Immature natural killer cell (primary cell): ENCODE measurements around the gene EP300. TPM values are rescaled to one million over a fixed set of nuclear protein-coding genes. Genes with fewer than 3 reads are reported as not detected.
"Not testable (repeated sequence)": the region's sequence is repeated elsewhere in the genome, so short reads cannot be mapped to it uniquely, and the experiment has no call there.

ENCODE experiments used
- DNase-seq, 3 donors: peaks; one replicate each; pipeline ENCODE4 v3.0.0; 2022; ENCODE audit warnings: mixed read lengths in 1 of 3
- H3K27ac Mint-ChIP-seq, 6 donors: one replicate each; pipeline ENCODE4 v1.8.0; 2020; ENCODE audit warnings: mixed read lengths in 6 of 6, mild to moderate bottlenecking in 5 of 6, inconsistent platforms in 4 of 6, moderate library complexity in 3 of 6
- H3K27me3 Mint-ChIP-seq, 3 donors: one replicate each; pipeline ENCODE4 v1.8.0; 2020 to 2021; ENCODE audit warnings: low read depth in 3 of 3, mild to moderate bottlenecking in 3 of 3, mixed read lengths in 3 of 3, moderate library complexity in 3 of 3, inconsistent platforms in 1 of 3
- H3K36me3 Mint-ChIP-seq, 3 donors: one replicate each; pipeline ENCODE4 v1.8.0; 2020; ENCODE audit warnings: mixed read lengths in 3 of 3, inconsistent platforms in 2 of 3, mild to moderate bottlenecking in 2 of 3
- H3K4me1 Mint-ChIP-seq, 2 donors: one replicate each; pipeline ENCODE4 v1.8.0; 2020; ENCODE audit warnings: inconsistent platforms in 2 of 2, mild to moderate bottlenecking in 2 of 2, mixed read lengths in 2 of 2, moderate library complexity in 1 of 2
- H3K4me3 Mint-ChIP-seq, 5 donors: one replicate each; pipeline ENCODE4 v1.8.0; 2020; ENCODE audit warnings: mild to moderate bottlenecking in 5 of 5, mixed read lengths in 5 of 5, inconsistent platforms in 3 of 5, moderate library complexity in 3 of 5
- H3K9me3 Mint-ChIP-seq, 6 donors: one replicate each; pipeline ENCODE4 v1.8.0; 2020; ENCODE audit warnings: mild to moderate bottlenecking in 6 of 6, mixed read lengths in 6 of 6, inconsistent platforms in 4 of 6, moderate library complexity in 3 of 6
- polyA plus RNA-seq, 3 donors: library from polyadenylated mRNA; unstranded; fragments of 300-500 nt; fragmentation: Illumina TruSeq; gene quantifications; one replicate each; pipeline ENCODE4 v1.2.3, GENCODE V29; 2021

EP300 gene
- polyA plus RNA-seq, 3 donors from 2014 or later = 4.6 to 23.1 (median 8.6) TPM

GRCh38 chr22:41096841-41097240, 4.4 kb downstream of the EP300 start:
- Mint-ChIP-seq H3K27ac (peak overlapping the region in 4 of 6 donors; percentile 7 to 44 (median 31)), H3K27me3 (peaks cover 0 to 4% (median 3%) of the 10 kb centered on the region in 3 donors), H3K4me1 (peaks cover 77 to 87% of the 10 kb centered on the region in 2 donors), H3K4me3 (peak overlapping the region; percentile 40 to 99 (median 97)), H3K9me3 (no peaks in the 10 kb centered on the region), H3K36me3 (peaks cover 0 to 7% (median 4%) of the 10 kb centered on the region in 3 donors)
- no peak for DNase-seq

- H3K9me3 Mint-ChIP-seq = no peaks in the 10 kb centered on the region
- H3K4me3 Mint-ChIP-seq = peak overlapping the region in 2 of 5 donors; percentile 8 to 57
- H3K36me3 Mint-ChIP-seq = peaks cover 0 to 7% (median 4%) of the 10 kb centered on the region in 3 donors
- no peak for DNase-seq
- H3K27me3 Mint-ChIP-seq = peaks cover 0 to 2% (median 0%) of the 10 kb centered on the region in 3 donors
- peak overlapping the region in 2 of 6 donors; percentile 22 to 24 for H3K27ac Mint-ChIP-seq
- peaks cover 88 to 97% of the 10 kb centered on the region in 2 donors for H3K4me1 Mint-ChIP-seq
Observed at GRCh38 chr22:41099036-41099435, 6.6 kb downstream of the EP300 start.

GRCh38 chr22:41106122-41106968, 14.0 kb downstream of the EP300 start:
- H3K9me3 Mint-ChIP-seq = no peaks in the 10 kb centered on the region
- DNase-seq = no peak
- peak overlapping the region; percentile 11 to 84 (median 61) for H3K27ac Mint-ChIP-seq
- H3K36me3 Mint-ChIP-seq = peaks cover 0 to 6% (median 4%) of the 10 kb centered on the region in 3 donors
- peaks cover 65 to 82% of the 10 kb centered on the region in 2 donors for H3K4me1 Mint-ChIP-seq
- H3K27me3 Mint-ChIP-seq = peaks cover 0 to 2% (median 0%) of the 10 kb centered on the region in 3 donors
- peak overlapping the region in 3 of 5 donors; percentile 27 to 53 (median 30) for H3K4me3 Mint-ChIP-seq

GRCh38 chr22:41106969-41107325, 14.6 kb downstream of the EP300 start:
- DNase-seq, H3K36me3 Mint-ChIP-seq, H3K9me3 Mint-ChIP-seq, H3K27me3 Mint-ChIP-seq: not testable (repeated sequence)
- Mint-ChIP-seq H3K4me3 (peak overlapping the region in 1 of 5 donors; percentile 18), H3K4me1 (peaks cover 61 to 76% of the 10 kb centered on the region in 2 donors), H3K27ac (peak overlapping the region in 5 of 6 donors; percentile 8 to 75 (median 52))

GRCh38 chr22:41110968-41111367, 18.6 kb downstream of the EP300 start:
- H3K27ac Mint-ChIP-seq = no peak overlapping the region
- no peak overlapping the region for H3K4me3 Mint-ChIP-seq
- H3K27me3 Mint-ChIP-seq = peaks cover 0 to 2% (median 0%) of the 10 kb centered on the region in 3 donors
- H3K9me3 Mint-ChIP-seq = no peaks in the 10 kb centered on the region
- H3K4me1 Mint-ChIP-seq = peaks cover 57 to 78% of the 10 kb centered on the region in 2 donors
- peaks cover 0 to 7% (median 3%) of the 10 kb centered on the region in 3 donors for H3K36me3 Mint-ChIP-seq
- no peak for DNase-seq

- peak overlapping the region in 1 of 6 donors; percentile 53 for H3K27ac Mint-ChIP-seq
- H3K4me1 Mint-ChIP-seq = peaks cover 44 to 79% of the 10 kb centered on the region in 2 donors
- peaks cover 0 to 3% (median 2%) of the 10 kb centered on the region in 3 donors for H3K27me3 Mint-ChIP-seq
- peaks cover 3 to 10% (median 7%) of the 10 kb centered on the region in 3 donors for H3K36me3 Mint-ChIP-seq
- no peak for DNase-seq
- no peaks in the 10 kb centered on the region for H3K9me3 Mint-ChIP-seq
- H3K4me3 Mint-ChIP-seq = no peak overlapping the region
Observed at GRCh38 chr22:41116342-41116741, 23.9 kb downstream of the EP300 start.

GRCh38 chr22:41117127-41117965, 25.0 kb downstream of the EP300 start:
- Mint-ChIP-seq H3K4me1 (peaks cover 43 to 87% of the 10 kb centered on the region in 2 donors), H3K4me3 (no peak overlapping the region)

GRCh38 chr22:41123151-41123550, 30.8 kb downstream of the EP300 start:
- H3K27ac Mint-ChIP-seq = peak overlapping the region; percentile 6 to 74 (median 50)
- H3K9me3 Mint-ChIP-seq = no peaks in the 10 kb centered on the region
- H3K27me3 Mint-ChIP-seq = peaks cover 0 to 6% (median 0%) of the 10 kb centered on the region in 3 donors
- no peak overlapping the region for H3K4me3 Mint-ChIP-seq
- H3K36me3 Mint-ChIP-seq = peaks cover 3 to 25% (median 11%) of the 10 kb centered on the region in 3 donors
- DNase-seq = no peak
- H3K4me1 Mint-ChIP-seq = peaks cover 16 to 46% of the 10 kb centered on the region in 2 donors

More at GRCh38 chr22:41117127-41117965, 25.0 kb downstream of the EP300 start:
- no peak for DNase-seq
- Mint-ChIP-seq H3K9me3 (no peaks in the 10 kb centered on the region), H3K36me3 (peaks cover 3 to 10% (median 6%) of the 10 kb centered on the region in 3 donors), H3K27me3 (peaks cover 0 to 5% (median 2%) of the 10 kb centered on the region in 3 donors), H3K27ac (peak overlapping the region in 2 of 6 donors; percentile 15 to 39)

- H3K4me3 Mint-ChIP-seq = no peak overlapping the region
- no peak for DNase-seq
- H3K9me3 Mint-ChIP-seq = no peaks in the 10 kb centered on the region
- H3K27me3 Mint-ChIP-seq = peaks cover 0 to 6% (median 0%) of the 10 kb centered on the region in 3 donors
- H3K27ac Mint-ChIP-seq = no peak overlapping the region
- peaks cover 16 to 46% of the 10 kb centered on the region in 2 donors for H3K4me1 Mint-ChIP-seq
- H3K36me3 Mint-ChIP-seq = peaks cover 3 to 26% (median 11%) of the 10 kb centered on the region in 3 donors
Observed at GRCh38 chr22:41124086-41124485, 31.7 kb downstream of the EP300 start.

- Mint-ChIP-seq H3K36me3 (peaks cover 9 to 41% (median 18%) of the 10 kb centered on the region in 3 donors), H3K4me3 (no peak overlapping the region), H3K4me1 (peaks cover 10 to 13% of the 10 kb centered on the region in 2 donors), H3K9me3 (no peaks in the 10 kb centered on the region), H3K27me3 (peaks cover 0 to 4% (median 0%) of the 10 kb centered on the region in 3 donors), H3K27ac (no peak overlapping the region)
- no peak for DNase-seq
Observed at GRCh38 chr22:41127451-41127850, 35.1 kb downstream of the EP300 start.

- DNase-seq = no peak
- H3K27ac Mint-ChIP-seq = no peak overlapping the region
- H3K4me3 Mint-ChIP-seq = no peak overlapping the region
- H3K4me1 Mint-ChIP-seq = peaks cover 3 to 5% of the 10 kb centered on the region in 2 donors
- peaks cover 9 to 44% (median 18%) of the 10 kb centered on the region in 3 donors for H3K36me3 Mint-ChIP-seq
- H3K9me3 Mint-ChIP-seq = no peaks in the 10 kb centered on the region
- H3K27me3 Mint-ChIP-seq = peaks cover 0 to 4% (median 0%) of the 10 kb centered on the region in 3 donors
Observed at GRCh38 chr22:41128606-41129005, 36.2 kb downstream of the EP300 start.

- Mint-ChIP-seq H3K27me3 (peaks cover 0 to 1% (median 0%) of the 10 kb centered on the region in 3 donors), H3K9me3 (no peaks in the 10 kb centered on the region), H3K36me3 (peaks cover 7 to 51% (median 23%) of the 10 kb centered on the region in 3 donors), H3K27ac (peak overlapping the region in 2 of 6 donors; percentile 51 to 53), H3K4me1 (peaks cover 0 to 15% of the 10 kb centered on the region in 2 donors), H3K4me3 (no peak overlapping the region)
- no peak for DNase-seq
Observed at GRCh38 chr22:41132550-41132949, 40.2 kb downstream of the EP300 start.

- Mint-ChIP-seq H3K36me3 (peaks cover 14 to 50% (median 29%) of the 10 kb centered on the region in 3 donors), H3K9me3 (no peaks in the 10 kb centered on the region), H3K27ac (peak overlapping the region in 1 of 6 donors; percentile 48), H3K4me3 (no peak overlapping the region), H3K4me1 (no peaks in the 10 kb centered on the region), H3K27me3 (peaks cover 0 to 1% (median 0%) of the 10 kb centered on the region in 3 donors)
- no peak for DNase-seq
Observed at GRCh38 chr22:41140365-41140957, 48.1 kb downstream of the EP300 start.
